Trophoblast cell (in vitro differentiated cells and primary cell): ENCODE measurements around the gene PCAT6.
A peak's percentile ranks its signal among the peaks of the same experiment; 100 is the strongest.

ENCODE experiments used
- DNase-seq, 2 donors: peaks; one replicate each; pipeline ENCODE4 v3.0.0-alpha.2; 2016
- H2AFZ ChIP-seq: 2 replicates; pipeline ENCODE4 v1.6.1; 2013; ENCODE audit warnings: low read length, moderate library complexity, mild to moderate bottlenecking; ENCODE audit not compliant: insufficient read depth, poor library complexity
- H2AK5ac ChIP-seq: 2 replicates; pipeline ENCODE4 v1.6.1; 2013; ENCODE audit warnings: mild to moderate bottlenecking, low read length
- H2BK120ac ChIP-seq: 2 replicates; pipeline ENCODE4 v1.6.1; 2013; ENCODE audit warnings: low read length, mild to moderate bottlenecking, moderate library complexity; ENCODE audit not compliant: insufficient read depth, poor library complexity
- H2BK12ac ChIP-seq: 2 replicates; pipeline ENCODE4 v1.6.1; 2013; ENCODE audit warnings: mild to moderate bottlenecking, low read length, moderate library complexity
- H2BK5ac ChIP-seq: 2 replicates; pipeline ENCODE4 v1.6.1; 2013; ENCODE audit warnings: low read length, low read depth, moderate library complexity, mild to moderate bottlenecking; ENCODE audit not compliant: poor library complexity
- H3K14ac ChIP-seq: 2 replicates; pipeline ENCODE4 v1.6.1; 2013; ENCODE audit warnings: mild to moderate bottlenecking, low read length
- H3K18ac ChIP-seq: 2 replicates; pipeline ENCODE4 v1.6.1; 2013; ENCODE audit warnings: mild to moderate bottlenecking, low read length
- H3K23ac ChIP-seq: 2 replicates; pipeline ENCODE4 v1.6.1; 2013; ENCODE audit warnings: low read length
- H3K27ac ChIP-seq: 2 replicates; pipeline ENCODE4 v1.5.1; 2013; ENCODE audit warnings: low read depth, mild to moderate bottlenecking, inconsistent platforms, low read length, moderate library complexity
- H3K27me3 ChIP-seq: 2 replicates; pipeline ENCODE4 v1.6.1; 2013; ENCODE audit warnings: inconsistent platforms, mild to moderate bottlenecking, low read length, moderate library complexity; ENCODE audit not compliant: insufficient read depth
- H3K36me3 ChIP-seq, 2 experiments: 1 replicate in 1 of 2; 2 replicates in 1 of 2; pipeline ENCODE4 v1.6.1; 2013; ENCODE audit warnings: low read length in 2 of 2, mild to moderate bottlenecking in 2 of 2, moderate library complexity in 1 of 2; ENCODE audit not compliant: insufficient read depth in 2 of 2, control insufficient read depth in 1 of 2
- H3K4ac ChIP-seq: 2 replicates; pipeline ENCODE4 v1.6.1; 2013; ENCODE audit warnings: low read depth, mild to moderate bottlenecking, low read length, moderate library complexity
- H3K4me1 ChIP-seq, 2 experiments: 1 replicate in 1 of 2; 2 replicates in 1 of 2; pipeline ENCODE4 v1.6.1; 2013; ENCODE audit warnings: low read length in 2 of 2, mild to moderate bottlenecking in 2 of 2, moderate library complexity in 1 of 2; ENCODE audit not compliant: insufficient read depth in 2 of 2, control insufficient read depth in 1 of 2
- H3K4me2 ChIP-seq: 2 replicates; pipeline ENCODE4 v1.6.1; 2013; ENCODE audit warnings: inconsistent platforms, mild to moderate bottlenecking, low read length, moderate library complexity
- H3K4me3 ChIP-seq: 2 replicates; pipeline ENCODE4 v1.5.1; 2013; ENCODE audit warnings: mild to moderate bottlenecking, low read depth, low read length, inconsistent platforms
- H3K79me1 ChIP-seq: one replicate; pipeline ENCODE4 v1.6.1; 2013; ENCODE audit warnings: low read length
- H3K79me2 ChIP-seq: 2 replicates; pipeline ENCODE4 v1.6.1; 2013; ENCODE audit warnings: low read length, mild to moderate bottlenecking; ENCODE audit not compliant: control insufficient read depth, insufficient read depth, poor library complexity
- H3K9ac ChIP-seq: 2 replicates; pipeline ENCODE4 v1.6.1; 2013; ENCODE audit warnings: mild to moderate bottlenecking, low read length
- H3K9me3 ChIP-seq: 2 replicates; pipeline ENCODE4 v1.6.1; 2013; ENCODE audit warnings: low read depth, mild to moderate bottlenecking, control low read depth, inconsistent platforms, low read length; ENCODE audit not compliant: insufficient read depth
- H4K12ac ChIP-seq: 2 replicates; pipeline ENCODE4 v1.6.1; 2013; ENCODE audit warnings: low read depth, mild to moderate bottlenecking, low read length, moderate library complexity
- H4K8ac ChIP-seq: 2 replicates; pipeline ENCODE4 v1.6.1; 2013; ENCODE audit warnings: low read depth, mild to moderate bottlenecking, low read length, moderate library complexity
- H4K91ac ChIP-seq: one replicate; pipeline ENCODE4 v1.6.1; 2013; ENCODE audit warnings: low read depth, mild to moderate bottlenecking, low read length, moderate library complexity
- WGBS: extraction: QIAGEN DNeasy Blood & Tissue Kit; methylation state at CpG from one replicate; pipeline ENCODE4 v1.1.7; 2013; ENCODE audit warnings: missing lambda C conversion rate; ENCODE audit not compliant: insufficient read length, insufficient coverage; ENCODE audit errors: extremely low coverage; 5-methylcytosine and 5-hydroxymethylcytosine counted together

Gene PCAT6

DNA sequence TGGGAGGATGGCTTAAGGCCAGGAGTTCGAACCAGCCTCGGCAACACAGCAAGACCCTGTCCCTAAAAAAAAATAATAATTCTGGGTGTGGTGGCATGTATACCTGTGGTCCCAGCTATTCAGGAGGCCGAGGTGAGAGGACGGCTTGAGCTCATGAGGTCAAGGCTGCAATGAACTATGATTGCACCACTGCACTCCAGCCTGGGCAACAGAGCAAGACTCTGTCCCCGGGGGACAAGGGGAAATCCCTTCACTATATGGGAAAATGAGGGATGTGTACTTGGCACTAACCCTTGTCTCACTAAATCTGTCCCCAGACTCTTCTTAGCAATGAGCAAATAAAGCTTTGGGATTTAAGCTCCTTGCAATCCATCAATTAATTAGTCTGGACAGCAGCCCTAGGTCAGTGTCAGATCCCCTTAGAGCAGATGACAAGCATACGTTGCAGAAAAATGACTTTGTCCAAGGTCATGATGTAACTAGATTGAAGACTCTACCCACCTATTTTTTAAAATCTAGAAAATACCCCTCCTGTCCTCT is 11.9 kb upstream of the PCAT6 start:
- Histone ChIP-seq H2AFZ (no peak overlapping the region), H3K23ac (no peak overlapping the region), H3K27ac (no peak overlapping the region), H3K14ac (no peak overlapping the region), H3K9me3 (no peaks in the 10 kb centered on the region), H4K12ac (no peak overlapping the region), H2BK12ac (no peak overlapping the region), H3K9ac (no peak overlapping the region), H3K36me3 (peaks cover 7 to 10% of the 10 kb centered on the region in 2 experiments), H2BK120ac (no peak overlapping the region), H2BK5ac (no peak overlapping the region), H4K91ac (no peak overlapping the region), H3K27me3 (no peaks in the 10 kb centered on the region), H3K4me3 (no peak overlapping the region), H3K18ac (no peak overlapping the region), H3K4ac (peak overlapping the region; percentile 88), H4K8ac (no peak overlapping the region), H2AK5ac (no peak overlapping the region), H3K79me2 (peaks cover 27% of the 10 kb centered on the region), H3K4me1 (peaks cover 0 to 4% of the 10 kb centered on the region in 2 experiments), H3K79me1 (no peaks in the 10 kb centered on the region), H3K4me2 (no peak overlapping the region)
- no peak for DNase-seq
- WGBS: no CpG with 5 or more reads among the region's 6 CpGs

DNA sequence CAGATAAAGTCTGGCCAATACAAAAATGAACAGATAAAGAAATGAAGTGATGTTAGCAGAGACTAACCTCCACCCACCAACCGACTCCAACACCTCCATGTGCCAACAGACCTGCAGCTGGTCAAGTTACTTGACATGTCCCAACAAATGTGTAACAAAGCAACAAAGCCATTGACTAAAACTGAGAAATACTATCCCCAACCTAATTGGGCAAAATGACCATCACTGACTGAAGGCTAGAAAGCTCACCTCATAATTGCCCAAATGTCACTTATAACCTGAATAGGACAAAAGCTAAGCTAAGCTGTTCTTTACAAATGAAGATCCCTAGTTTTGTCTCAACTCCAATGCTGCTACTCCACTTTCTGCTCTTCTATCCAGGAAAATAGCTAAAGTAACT is 10.0 kb upstream of the PCAT6 start:
- Histone ChIP-seq H2BK12ac (no peak overlapping the region), H3K27me3 (no peaks in the 10 kb centered on the region), H3K79me2 (peaks cover 27% of the 10 kb centered on the region), H3K9me3 (no peaks in the 10 kb centered on the region), H2BK5ac (no peak overlapping the region), H2AK5ac (no peak overlapping the region), H3K14ac (no peak overlapping the region), H3K4ac (peak overlapping the region; percentile 98), H3K36me3 (peaks cover 7 to 10% of the 10 kb centered on the region in 2 experiments), H3K4me3 (no peak overlapping the region), H2BK120ac (no peak overlapping the region), H3K23ac (peak overlapping the region; percentile 25), H2AFZ (no peak overlapping the region), H3K4me1 (peaks cover 0 to 6% of the 10 kb centered on the region in 2 experiments), H3K79me1 (no peaks in the 10 kb centered on the region), H4K12ac (no peak overlapping the region), H3K4me2 (no peak overlapping the region), H3K27ac (no peak overlapping the region), H3K18ac (no peak overlapping the region), H3K9ac (no peak overlapping the region), H4K91ac (no peak overlapping the region), H4K8ac (no peak overlapping the region)
- DNase-seq: no peak
- no CpG with 5 or more reads among the region's 1 CpG for WGBS

DNA sequence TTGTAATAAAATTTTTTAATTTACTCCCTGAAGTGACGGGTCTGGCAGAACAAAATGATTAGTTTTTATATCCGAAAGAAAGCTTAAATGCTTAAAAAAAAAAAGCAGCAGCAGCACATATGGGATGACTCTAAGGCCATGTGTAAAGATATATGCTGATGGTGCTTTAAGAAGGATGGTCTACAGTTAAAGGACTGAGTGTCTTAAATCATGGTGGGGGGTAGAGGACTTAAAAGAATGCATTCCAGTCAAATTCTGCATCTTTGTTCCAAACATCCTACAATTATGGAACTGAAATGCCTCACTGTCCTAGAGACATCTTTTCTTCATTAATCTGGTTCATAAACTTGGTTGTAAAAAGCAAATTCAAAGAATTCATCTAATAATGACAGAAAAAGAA is 9.6 kb upstream of the PCAT6 start:
- Histone ChIP-seq H4K91ac (no peak overlapping the region), H3K79me2 (peaks cover 29% of the 10 kb centered on the region), H2BK12ac (no peak overlapping the region)

DNA sequence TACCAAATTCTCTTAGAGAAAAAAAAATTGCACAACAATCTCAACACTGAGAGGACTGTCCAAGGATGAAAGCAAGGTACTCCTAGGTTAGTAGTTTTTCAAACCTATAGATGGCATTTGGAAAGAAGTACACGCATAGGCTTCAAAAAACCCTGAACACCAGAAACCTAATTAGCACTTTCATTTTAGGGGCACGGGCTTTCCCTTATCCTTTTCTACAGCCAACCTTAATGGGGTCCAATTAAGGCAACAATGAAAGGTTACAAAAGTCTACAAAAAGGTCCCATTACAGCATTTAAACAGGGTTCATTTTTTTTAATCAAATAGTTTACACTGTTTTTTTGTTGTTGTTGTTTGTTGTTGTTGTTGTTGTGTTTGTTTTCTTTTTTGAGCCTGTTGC is 8.7 kb upstream of the PCAT6 start:
- Histone ChIP-seq H4K91ac (no peak overlapping the region), H3K79me1 (peaks cover 4% of the 10 kb centered on the region), H3K9me3 (peaks cover 2% of the 10 kb centered on the region), H2BK120ac (no peak overlapping the region), H3K79me2 (peaks cover 26% of the 10 kb centered on the region), H3K36me3 (peaks cover 4 to 5% of the 10 kb centered on the region in 2 experiments), H2BK5ac (no peak overlapping the region), H4K12ac (no peak overlapping the region), H3K18ac (no peak overlapping the region), H3K14ac (no peak overlapping the region), H2AFZ (no peak overlapping the region), H3K27me3 (no peaks in the 10 kb centered on the region), H3K4me3 (no peak overlapping the region), H3K4me1 (peaks cover 2 to 10% of the 10 kb centered on the region in 2 experiments), H3K27ac (no peak overlapping the region), H3K9ac (no peak overlapping the region), H3K23ac (no peak overlapping the region), H3K4ac (peak overlapping the region; percentile 83), H4K8ac (no peak overlapping the region), H2BK12ac (no peak overlapping the region), H3K4me2 (no peak overlapping the region), H2AK5ac (no peak overlapping the region)
- no CpG with 5 or more reads among the region's 2 CpGs for WGBS
- DNase-seq: no peak

More for the DNA sequence above, 9.6 kb upstream of the PCAT6 start:
- no peak for DNase-seq
- no peak overlapping the region for H3K27ac ChIP-seq
- no peak overlapping the region for H2AFZ ChIP-seq
- peaks cover 7 to 10% of the 10 kb centered on the region in 2 experiments for H3K36me3 ChIP-seq
- H3K9ac ChIP-seq: no peak overlapping the region
- no peak overlapping the region for H3K4me3 ChIP-seq
- no peak overlapping the region for H3K4me2 ChIP-seq
- H2BK5ac ChIP-seq: no peak overlapping the region
- no peak overlapping the region for H2AK5ac ChIP-seq
- H3K9me3 ChIP-seq: no peaks in the 10 kb centered on the region
- WGBS: no CpG with 5 or more reads among the region's 2 CpGs
- H3K27me3 ChIP-seq: no peaks in the 10 kb centered on the region
- H3K23ac ChIP-seq: no peak overlapping the region
- no peak overlapping the region for H3K18ac ChIP-seq
- no peaks in the 10 kb centered on the region for H3K79me1 ChIP-seq
- H3K14ac ChIP-seq: no peak overlapping the region
- peaks cover 2 to 10% of the 10 kb centered on the region in 2 experiments for H3K4me1 ChIP-seq
- H3K4ac ChIP-seq: peak overlapping the region; percentile 86
- H4K8ac ChIP-seq: no peak overlapping the region
- H2BK120ac ChIP-seq: no peak overlapping the region
- no peak overlapping the region for H4K12ac ChIP-seq
